Motor neuron (in vitro differentiated cells): ENCODE measurements around the gene HDLBP. TPM values are rescaled to one million over a fixed set of nuclear protein-coding genes. Genes with fewer than 3 reads are reported as not detected.

Experiments
- ATAC-seq, 8 experiments: fragments of 200-7000 bp; cut with Tn5 transposase; replicated peaks in 6 of 8; 2 replicates each; pipeline ENCODE4 v1.8.0; 2021; ENCODE audit warnings: mild to moderate bottlenecking in 8 of 8, moderate library complexity in 8 of 8
- H3K27ac ChIP-seq, 2 donors: fragments of 250-450 bp; sonication (Bioruptor Pico); 2 replicates each; pipeline ENCODE4 v1.9.0; 2021; ENCODE audit warnings: antibody characterized with exemption in 2 of 2, mild to moderate bottlenecking in 2 of 2, moderate library complexity in 1 of 2
- H3K4me1 ChIP-seq, 2 donors: fragments of 250-450 bp; sonication (Bioruptor Pico); replicated peaks in 1 of 2; 2 replicates each; pipeline ENCODE4 v1.6.1; 2021; ENCODE audit warnings: antibody characterized with exemption in 2 of 2, mild to moderate bottlenecking in 2 of 2, moderate library complexity in 1 of 2
- H3K4me3 ChIP-seq, 5 donors: fragments of 250-450 bp; sonication (Bioruptor Pico); 2 replicates each; pipeline ENCODE4 v1.9.0; 2021; ENCODE audit warnings: antibody characterized with exemption in 5 of 5, mild to moderate bottlenecking in 5 of 5, moderate library complexity in 4 of 5
- WGBS, 10 experiments: fragments of 450-650 bp; shearing (Covaris generic); methylation state at CpG; one replicate each; pipeline ENCODE4 v1.0.0; 2022; 5-methylcytosine and 5-hydroxymethylcytosine counted together
- in situ Hi-C, 9 experiments: fragments of 400-800 bp; cut with MboI; loops; one replicate each; pipeline ENCODE4 v1.15.0; 2021; ENCODE audit warnings: low sequenced_read_pairs in 9 of 9, low pct_unique_long_range_greater_than_20kb in 2 of 9; ENCODE audit not compliant: unreplicated experiment in 9 of 9
- total RNA-seq, 8 experiments: library from RNA; unstranded; fragments of 300-600 nt; gene quantifications; 2 replicates each; pipeline versions ENCODE4 v1.2.3 to v1.2.4, GENCODE V29; 2022

Gene HDLBP
- total RNA-seq, 8 experiments from 2014 or later: 141 to 466 (median 303) TPM

- 80 to 87% methylated on average over 1 to 3 of the region's 19 CpGs; no CpG with 5 or more reads in 8 of the 10 experiments for WGBS, 10 experiments
- Histone ChIP-seq H3K4me3 (no peak overlapping the region), H3K27ac (no peak overlapping the region), H3K4me1 (peaks cover 0 to 3% of the 10 kb centered on the region in 2 donors)
- peak in 3 of 8 experiments; percentile 15 to 18 (median 15) for ATAC-seq
- in situ Hi-C loops: no loop called here
Measured at GRCh38 chr2:241190291-241190981, 125.0 kb downstream of the HDLBP start.

GRCh38 chr2:241189856-241190201 lies 125.6 kb downstream of the HDLBP start:
- in situ Hi-C loops: no loop called here
- peaks cover 0 to 3% of the 10 kb centered on the region in 2 donors for H3K4me1 ChIP-seq
- no CpG with 5 or more reads among the region's 15 CpGs for WGBS, 10 experiments
- no peak overlapping the region for H3K4me3 ChIP-seq
- ATAC-seq: no peak
- no peak overlapping the region for H3K27ac ChIP-seq

- no peak overlapping the region for H3K27ac ChIP-seq
- 86 to 100% (median 100%) methylated on average over 1 to 5 of the region's 32 CpGs; no CpG with 5 or more reads in 7 of the 10 experiments for WGBS, 10 experiments
Measured at GRCh38 chr2:241189093-241189855, 126.2 kb downstream of the HDLBP start.

GRCh38 chr2:241188361-241189092 lies 126.9 kb downstream of the HDLBP start, which contains the start of gene ANO7:
ANO7 (plus strand) TSS chr2:241188677; CDS start chr2:241190064, 1,387 bp downstream.
- H3K4me1 ChIP-seq: peaks cover 0 to 3% of the 10 kb centered on the region in 2 donors
- H3K27ac ChIP-seq: no peak within 1 kb of the TSS
- peak; percentile 10 to 93 (median 24) for ATAC-seq
- 0 to 72% (median 0%) methylated on average over 1 to 7 of the region's 21 CpGs; no CpG with 5 or more reads in 7 of the 10 experiments for WGBS, 10 experiments
- H3K4me3 ChIP-seq: no peak within 1 kb of the TSS
- in situ Hi-C loops: no loop called here

More at GRCh38 chr2:241189093-241189855, 126.2 kb downstream of the HDLBP start:
- in situ Hi-C loops: no loop called here
- Histone ChIP-seq H3K4me3 (no peak overlapping the region), H3K4me1 (peaks cover 0 to 3% of the 10 kb centered on the region in 2 donors)
- ATAC-seq: peak in 2 of 8 experiments; percentile 3 to 15

- no peak overlapping the region for H3K27ac ChIP-seq
- peaks cover 0 to 3% of the 10 kb centered on the region in 2 donors for H3K4me1 ChIP-seq
- whole genome bisulfite sequencing, 10 experiments: 92 to 100% methylated on average over 1 to 2 of the region's 4 CpGs; no CpG with 5 or more reads in 8 of the 10 experiments
- no peak overlapping the region for H3K4me3 ChIP-seq
- in situ Hi-C loops: no loop called here
- peak in 1 of 8 experiments; percentile 10 for ATAC-seq
Measured at GRCh38 chr2:241187918-241188234, 127.6 kb downstream of the HDLBP start.

GRCh38 chr2:241187101-241187917 lies 128.2 kb downstream of the HDLBP start:
- no peak for ATAC-seq
- H3K27ac ChIP-seq: no peak overlapping the region
- peaks cover 0 to 3% of the 10 kb centered on the region in 2 donors for H3K4me1 ChIP-seq
- in situ Hi-C loops: no loop called here
- WGBS, 10 experiments: 80% methylated on average over 1 of the region's 14 CpGs; no CpG with 5 or more reads in 9 of the 10 experiments
- no peak overlapping the region for H3K4me3 ChIP-seq

- WGBS, 10 experiments: 70 to 100% (median 83%) methylated on average over 1 to 3 of the region's 11 CpGs; no CpG with 5 or more reads in 5 of the 10 experiments
- ATAC-seq: no peak
- no peak overlapping the region for H3K4me3 ChIP-seq
- in situ Hi-C loops: no loop called here
- no peak overlapping the region for H3K27ac ChIP-seq
- H3K4me1 ChIP-seq: peaks cover 0 to 3% of the 10 kb centered on the region in 2 donors
Measured at GRCh38 chr2:241185961-241186360, 129.5 kb downstream of the HDLBP start.

GRCh38 chr2:241184901-241185300 lies 130.6 kb downstream of the HDLBP start:
- WGBS, 10 experiments: 40 to 64% methylated on average over 5 to 6 of the region's 9 CpGs; no CpG with 5 or more reads in 8 of the 10 experiments
- Histone ChIP-seq H3K4me3 (no peak overlapping the region), H3K4me1 (peaks cover 0 to 3% of the 10 kb centered on the region in 2 donors), H3K27ac (no peak overlapping the region)
- ATAC-seq: no peak
- in situ Hi-C loops: no loop called here

- no peak for ATAC-seq
- H3K27ac ChIP-seq: no peak overlapping the region
- H3K4me1 ChIP-seq: peaks cover 0 to 3% of the 10 kb centered on the region in 2 donors
- in situ Hi-C loops: no loop called here
- WGBS, 10 experiments: 33 to 95% (median 85%) methylated on average over 1 to 3 of the region's 9 CpGs; no CpG with 5 or more reads in 4 of the 10 experiments
- H3K4me3 ChIP-seq: no peak overlapping the region
Measured at GRCh38 chr2:241183221-241183620, 132.3 kb downstream of the HDLBP start.

GRCh38 chr2:241182531-241183133 lies 132.8 kb downstream of the HDLBP start:
- Histone ChIP-seq H3K27ac (no peak overlapping the region), H3K4me1 (no peaks in the 10 kb centered on the region), H3K4me3 (no peak overlapping the region)
- in situ Hi-C loops: no loop called here
- WGBS, 10 experiments: 69 to 100% (median 90%) methylated on average over 2 to 13 of the region's 28 CpGs; no CpG with 5 or more reads in 2 of the 10 experiments
- ATAC-seq: no peak

- no peak overlapping the region for H3K4me3 ChIP-seq
- H3K27ac ChIP-seq: no peak overlapping the region
- 83 to 100% (median 95%) methylated on average over 1 to 2 of the region's 3 CpGs; no CpG with 5 or more reads in 6 of the 10 experiments for WGBS, 10 experiments
- ATAC-seq: no peak
- H3K4me1 ChIP-seq: no peaks in the 10 kb centered on the region
- in situ Hi-C loops: no loop called here
Measured at GRCh38 chr2:241182126-241182525, 133.3 kb downstream of the HDLBP start.

GRCh38 chr2:241180495-241180894 lies 135.0 kb downstream of the HDLBP start:
- WGBS, 10 experiments: 60 to 90% (median 80%) methylated on average over 2 to 9 of the region's 12 CpGs; no CpG with 5 or more reads in 5 of the 10 experiments
- no peaks in the 10 kb centered on the region for H3K4me1 ChIP-seq
- H3K27ac ChIP-seq: no peak overlapping the region
- H3K4me3 ChIP-seq: no peak overlapping the region
- in situ Hi-C loops: no loop called here
- peak in 1 of 8 experiments; percentile 18 for ATAC-seq
